Germinal center (tissue), 1 donor: ENCODE measurements around the gene CFAP97.
"Not testable (repeated sequence)": the region's sequence is repeated elsewhere in the genome, so short reads cannot be mapped to it uniquely, and the experiment has no call there.

Source experiments
- DNase-seq: peaks from one replicate; pipeline ENCODE4 v3.0.0; 2012; ENCODE audit warnings: mixed read lengths, low spot score

The CFAP97 gene

DNA sequence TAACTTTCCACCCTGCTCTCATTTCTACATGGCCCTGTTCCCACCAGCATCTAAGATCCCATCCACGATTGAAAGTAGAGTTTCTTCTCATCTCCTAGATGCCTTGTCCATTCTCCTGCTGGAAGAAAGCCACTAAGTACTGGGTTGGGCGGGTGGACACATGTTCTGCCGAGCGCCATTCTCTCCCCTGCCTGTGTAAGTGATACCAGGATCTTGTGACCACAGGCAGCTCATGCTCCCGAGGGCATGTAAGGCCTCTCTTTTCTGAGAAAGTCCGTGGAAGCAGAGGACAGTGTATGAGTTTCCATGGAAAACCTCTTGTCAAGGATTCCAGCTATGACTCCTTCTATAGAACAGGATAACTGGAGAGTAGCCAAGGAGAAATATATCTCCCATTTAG lies 64.1 kb downstream of the CFAP97 start:
- DNase-seq = no peak

DNA sequence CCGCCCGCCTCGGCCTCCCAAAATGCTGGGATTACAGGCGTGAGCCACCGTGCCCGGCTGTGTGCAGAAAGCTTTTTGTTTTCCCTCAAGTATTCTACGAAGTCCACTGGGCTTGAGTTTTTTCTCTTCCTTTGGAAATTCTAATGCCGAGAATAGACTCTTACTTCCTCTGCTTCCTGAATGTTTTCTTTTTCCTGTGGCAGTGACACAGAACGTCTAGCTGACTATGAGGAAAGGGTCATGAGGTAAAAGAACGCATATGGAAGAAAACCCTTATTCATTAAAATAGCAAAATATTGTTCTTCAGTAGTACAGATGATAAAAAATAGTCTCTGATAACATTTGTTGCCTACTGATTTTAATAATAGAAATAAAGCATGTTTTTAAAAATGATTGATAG lies 65.6 kb downstream of the CFAP97 start:
- no peak for DNase-seq

DNA sequence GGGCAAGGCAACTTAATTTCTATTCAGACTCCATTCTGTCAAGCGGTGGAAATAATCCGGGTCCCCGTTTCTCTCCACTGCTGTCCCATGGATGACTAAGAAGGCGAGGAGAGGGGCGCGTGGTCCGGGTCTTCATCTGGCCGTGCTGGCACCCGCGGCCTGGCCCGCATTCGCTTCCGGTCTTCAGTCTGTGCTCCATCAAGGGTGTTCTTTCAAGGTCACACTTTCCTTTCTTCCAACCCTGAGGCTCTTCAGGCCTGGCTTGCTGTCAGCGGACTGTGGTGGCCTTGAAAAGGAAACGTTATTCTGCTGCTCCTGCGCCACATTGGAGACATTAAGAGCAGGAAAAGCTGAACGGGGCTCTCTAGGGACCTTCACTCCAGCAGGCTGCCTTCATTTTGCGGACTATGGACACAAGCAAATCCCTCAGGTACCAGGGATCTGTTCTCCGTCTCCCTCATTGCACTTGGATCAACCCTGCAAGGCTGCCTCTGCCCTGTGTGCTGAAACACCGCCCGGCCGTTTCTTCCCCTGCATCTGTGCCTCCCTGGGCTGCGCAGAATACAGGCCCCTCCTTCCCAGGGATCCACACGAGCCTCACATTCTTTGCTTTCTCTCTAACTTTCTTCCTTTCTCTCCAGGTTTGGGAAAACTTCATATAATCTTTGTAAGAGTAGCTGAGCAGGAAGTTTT lies 66.4 kb downstream of the CFAP97 start:
- no peak for DNase-seq

DNA sequence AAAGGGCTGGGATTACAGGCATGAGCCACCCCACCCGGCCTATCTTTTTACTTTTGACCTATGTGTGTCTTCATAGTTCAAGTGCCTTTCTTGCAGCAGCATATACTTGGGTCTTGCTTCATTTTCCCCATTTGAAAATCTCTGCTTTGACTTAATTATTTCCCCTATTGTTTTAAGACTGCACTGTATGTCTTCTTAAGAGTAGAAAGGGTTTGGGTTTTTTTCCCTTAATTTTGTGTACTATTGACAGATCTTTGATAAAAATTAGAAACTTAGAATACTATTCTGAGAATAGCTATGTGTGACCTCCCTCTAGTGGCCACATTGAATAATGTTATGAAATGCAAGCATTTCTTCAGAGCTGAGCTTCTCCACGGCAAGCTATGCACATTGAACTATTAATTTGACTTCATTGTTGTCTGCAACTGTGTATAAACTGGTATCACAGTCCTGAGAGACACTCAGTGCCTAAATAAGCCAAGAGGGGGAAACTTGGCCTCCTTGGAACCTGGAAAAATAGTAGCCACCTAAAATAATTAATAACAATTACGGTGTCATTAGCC lies 69.4 kb downstream of the CFAP97 start:
- peak; percentile 59 for DNase-seq

DNA sequence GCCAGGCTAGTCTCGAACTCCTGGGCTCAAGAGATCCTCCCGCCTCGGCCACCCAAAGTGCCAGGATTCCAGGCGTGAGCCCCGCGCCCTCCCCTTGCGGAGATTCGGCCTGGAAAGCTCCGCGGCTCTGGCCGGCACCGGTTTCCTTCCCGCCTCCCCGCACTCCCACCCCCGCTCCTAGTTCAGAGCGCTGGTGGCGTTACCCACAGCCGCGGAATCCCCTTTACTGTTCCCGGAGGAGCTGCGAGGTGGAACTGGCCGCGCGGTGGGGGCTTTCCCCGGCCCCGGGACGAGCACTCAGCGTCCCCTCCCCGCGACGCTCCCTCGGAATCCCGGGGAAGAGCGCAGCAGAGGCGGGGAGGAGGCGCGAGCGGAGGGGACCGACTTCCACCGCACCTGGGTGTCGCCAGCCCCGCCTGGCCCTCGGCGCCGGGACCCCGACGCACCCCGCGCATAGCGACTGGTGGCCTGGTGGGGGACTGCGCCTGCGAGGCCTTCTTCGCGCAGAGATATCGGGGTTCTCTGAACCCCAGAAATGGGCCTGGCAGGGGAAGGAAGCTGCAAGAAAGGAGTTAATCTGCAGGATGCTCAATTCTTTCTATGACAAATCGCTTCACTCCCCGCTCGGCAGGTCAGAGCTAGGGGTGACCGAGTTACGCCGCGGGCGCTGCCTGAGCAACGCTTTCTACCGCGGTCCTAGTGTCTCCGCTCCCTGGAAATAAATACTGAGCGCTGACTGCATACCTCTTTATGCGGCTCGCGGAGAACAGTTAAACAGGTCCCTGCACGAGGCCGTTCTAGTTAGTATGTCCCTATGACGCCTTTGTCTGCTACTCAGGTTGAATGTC lies 75.3 kb downstream of the CFAP97 start:
- DNase-seq = peak; percentile 62

DNA sequence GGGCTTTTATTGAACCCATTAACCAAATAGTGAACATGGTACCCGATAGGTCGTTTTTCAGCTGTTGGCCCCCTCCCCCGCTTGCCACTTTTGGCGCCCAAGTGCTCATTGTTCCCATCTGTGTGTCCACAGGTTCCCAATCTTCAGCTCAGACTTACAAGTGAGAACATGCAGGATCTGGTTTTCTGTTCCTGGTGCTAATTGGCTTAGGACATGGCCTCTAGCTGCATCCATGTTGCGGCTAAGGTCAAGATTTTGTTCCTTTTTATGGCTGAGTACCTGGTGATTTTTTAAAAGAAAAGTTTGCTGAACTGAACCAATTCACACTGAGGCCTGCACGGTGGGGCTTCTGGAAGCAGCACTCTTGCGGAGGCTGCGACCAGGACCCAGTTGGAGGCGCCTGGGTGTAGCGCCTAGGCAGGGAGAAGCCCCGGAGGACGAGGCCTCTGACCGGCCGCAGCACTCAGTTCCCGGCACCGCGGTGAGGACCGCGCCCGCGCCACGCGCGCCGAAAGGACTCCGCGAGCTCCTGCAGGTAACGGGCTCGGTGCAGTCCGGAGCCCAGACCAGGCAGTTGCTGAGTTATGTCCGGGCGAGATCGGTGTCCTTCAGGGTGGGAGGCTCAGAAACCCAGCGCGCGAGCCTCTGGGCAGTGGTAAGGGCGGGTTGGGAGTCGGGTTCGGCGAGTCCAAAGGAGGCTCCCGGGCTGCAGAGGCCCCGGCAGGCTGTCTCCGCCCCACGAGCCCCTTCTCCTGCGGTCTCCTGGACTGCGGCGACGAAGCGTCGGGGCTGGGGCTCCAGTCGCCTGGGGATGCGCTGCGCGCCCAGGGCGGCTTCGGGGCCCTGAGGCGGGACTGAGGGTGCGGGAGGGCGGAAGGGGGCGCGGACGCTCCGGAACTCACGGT lies 76.5 kb downstream of the CFAP97 start:
- peak; percentile 24 for DNase-seq

DNA sequence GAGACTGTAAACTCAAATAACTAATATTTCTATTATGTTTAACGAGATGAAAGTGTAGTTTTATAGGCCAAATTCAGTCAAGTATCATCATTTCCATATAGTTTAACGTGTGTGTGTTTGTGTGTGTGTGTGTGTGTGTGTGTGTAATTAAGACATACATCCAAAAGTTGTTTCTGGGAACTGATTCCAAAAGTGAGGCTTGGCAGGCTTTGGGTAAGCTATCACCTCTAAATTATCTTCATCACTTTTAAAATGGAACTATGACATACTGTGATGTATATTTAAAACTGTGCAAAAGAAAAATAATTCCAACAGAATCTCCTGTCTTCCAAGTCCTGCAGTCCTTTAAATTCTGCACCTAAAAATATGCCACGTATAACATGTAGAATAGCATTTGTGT lies 79.8 kb downstream of the CFAP97 start:
- no peak for DNase-seq

DNA sequence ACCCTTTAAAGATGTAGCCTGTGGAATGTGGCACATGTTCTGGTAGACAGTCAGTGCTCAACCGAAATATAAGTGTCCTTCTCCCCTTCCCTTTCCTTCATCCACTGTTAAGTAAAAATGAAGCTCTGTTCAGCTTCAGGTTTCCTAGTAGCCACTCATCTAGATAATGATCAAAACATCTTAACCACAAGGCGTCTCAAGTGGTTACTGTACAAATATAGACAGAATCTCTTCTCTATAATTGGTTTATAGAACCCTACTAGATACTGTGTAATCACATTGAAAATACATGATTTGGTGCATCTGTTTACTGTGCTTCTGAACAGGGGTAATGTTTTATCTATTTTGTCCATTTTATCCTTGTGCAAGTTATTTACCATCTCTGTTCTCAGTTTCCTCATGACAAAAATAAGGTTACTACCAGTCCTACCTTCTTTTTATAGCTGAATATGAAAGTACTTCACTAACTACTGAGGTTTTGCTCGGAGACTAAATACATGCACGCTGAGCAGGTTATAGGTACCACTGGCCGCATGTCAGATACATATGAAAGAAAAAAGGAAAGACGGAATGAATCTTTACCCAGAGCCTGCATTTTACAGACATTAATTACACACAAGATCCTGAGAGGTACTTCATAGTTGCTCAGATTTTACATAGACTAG lies 81.0 kb downstream of the CFAP97 start:
- DNase-seq = no peak

DNA sequence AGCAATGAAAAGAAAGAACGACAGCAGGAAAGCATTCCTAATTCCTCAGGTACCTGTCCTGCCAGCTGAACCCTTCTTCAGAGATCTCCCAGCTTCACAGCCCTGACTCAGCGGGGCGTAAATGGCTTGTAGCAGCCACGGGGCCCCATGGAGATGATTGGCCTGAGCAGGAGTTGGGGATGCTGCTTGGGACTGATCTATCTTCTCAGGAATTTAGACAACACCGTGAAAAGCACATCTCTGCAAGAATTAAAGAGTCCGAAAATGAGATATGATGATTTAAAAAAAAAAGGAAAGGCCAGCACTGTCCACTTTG lies 83.2 kb downstream of the CFAP97 start:
- DNase-seq = no peak

DNA sequence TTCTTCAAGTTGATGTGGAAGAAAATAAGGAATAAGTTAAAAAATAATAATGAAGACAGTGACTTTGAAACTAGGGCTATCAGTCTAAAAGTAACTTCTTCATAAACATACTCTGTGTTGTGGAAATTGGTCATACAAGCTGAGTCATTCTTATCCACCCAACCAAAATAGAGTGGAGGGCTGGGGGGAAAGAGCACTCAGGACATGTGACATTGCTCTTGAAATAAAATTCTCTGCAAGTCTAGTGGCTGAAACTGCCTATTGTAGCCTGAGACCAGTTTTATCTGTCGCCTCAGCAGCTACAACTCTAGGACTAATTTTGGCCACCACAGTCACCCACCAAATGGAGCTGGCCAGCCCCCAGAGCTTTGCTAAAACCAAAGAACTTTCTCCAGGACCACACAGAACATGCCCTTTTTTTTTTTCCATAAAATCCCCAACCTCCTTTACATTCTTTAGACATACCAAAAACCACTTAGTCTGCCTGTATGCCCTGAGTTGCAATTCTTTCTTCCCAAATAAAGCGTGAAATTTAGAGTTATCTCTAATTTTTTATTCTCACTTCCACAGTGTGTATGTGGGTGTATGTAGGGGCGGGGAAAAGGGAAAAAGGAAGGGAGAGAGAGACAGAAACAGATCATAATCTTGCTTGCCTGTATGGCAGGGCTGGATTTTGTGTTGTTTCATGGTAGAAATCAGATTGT lies 83.7 kb downstream of the CFAP97 start:
- no peak for DNase-seq

DNA sequence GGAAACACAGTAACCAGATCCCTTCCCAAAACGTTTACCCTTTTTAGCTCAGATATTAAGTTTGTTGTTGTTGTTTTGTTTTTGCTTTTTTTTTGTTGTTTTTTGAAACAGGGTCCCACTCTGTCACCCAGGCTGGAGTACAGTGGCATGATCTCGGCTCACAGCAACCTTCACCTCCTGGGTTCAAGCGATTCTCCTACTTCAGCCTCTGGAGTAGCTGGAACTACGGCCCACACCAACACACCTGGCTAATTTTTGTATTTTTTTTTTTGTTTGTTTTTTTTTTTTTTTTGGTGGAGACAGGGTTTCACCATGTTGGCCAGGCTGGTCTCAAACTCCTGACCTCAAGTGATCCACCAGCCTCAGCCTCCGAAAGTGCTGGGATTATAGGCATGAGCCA lies 84.3 kb downstream of the CFAP97 start:
- DNase-seq = not testable (repeated sequence)

DNA sequence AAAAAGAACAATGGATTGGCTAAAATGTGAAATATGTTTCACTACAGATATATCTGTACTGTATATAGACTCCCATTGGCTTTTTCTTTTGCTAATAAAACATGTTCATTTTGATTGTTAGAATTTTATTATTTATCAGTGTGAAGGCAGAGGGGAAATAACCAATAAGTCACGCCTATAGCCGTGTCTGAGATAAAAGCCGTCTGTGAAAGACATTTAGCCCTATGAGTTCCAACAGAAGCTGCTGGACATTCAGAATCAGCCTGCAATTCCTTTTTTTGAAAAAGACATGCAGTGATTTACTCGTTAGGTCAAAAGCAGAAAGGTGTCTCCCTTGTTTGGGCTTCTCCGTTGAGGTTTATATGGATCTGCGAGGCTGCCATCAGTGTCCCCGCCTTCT lies 84.9 kb downstream of the CFAP97 start:
- no peak for DNase-seq

DNA sequence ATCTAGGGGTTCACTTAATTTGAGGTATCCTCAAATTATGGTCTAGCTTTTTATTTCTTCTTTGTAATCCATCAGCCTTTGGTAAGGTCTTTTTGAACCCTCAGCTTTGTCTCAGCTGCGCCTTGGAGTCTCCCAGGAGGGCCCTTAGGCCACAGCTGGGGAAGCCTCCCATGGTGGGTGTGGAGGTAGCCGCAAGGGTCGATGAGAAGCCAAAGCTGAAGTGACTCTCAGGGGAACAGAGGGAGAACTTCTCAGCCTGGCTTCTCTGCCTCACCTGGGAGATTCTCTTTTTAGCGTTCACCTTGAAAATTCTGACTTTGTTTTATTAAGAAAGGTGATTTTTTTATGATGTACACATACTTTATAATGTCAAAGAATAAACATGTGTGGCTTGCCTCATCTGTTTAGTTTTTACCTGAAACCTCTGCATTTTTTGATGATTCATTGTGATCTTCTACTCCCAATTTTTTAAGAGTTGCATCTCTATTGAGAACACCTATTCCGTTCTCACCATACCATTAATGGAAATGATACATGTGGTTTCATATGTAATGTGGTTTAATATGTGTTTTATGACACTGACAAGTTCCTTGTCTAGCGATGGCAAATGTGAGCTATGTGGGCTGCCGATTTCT lies 86.4 kb downstream of the CFAP97 start:
- no peak for DNase-seq

DNA sequence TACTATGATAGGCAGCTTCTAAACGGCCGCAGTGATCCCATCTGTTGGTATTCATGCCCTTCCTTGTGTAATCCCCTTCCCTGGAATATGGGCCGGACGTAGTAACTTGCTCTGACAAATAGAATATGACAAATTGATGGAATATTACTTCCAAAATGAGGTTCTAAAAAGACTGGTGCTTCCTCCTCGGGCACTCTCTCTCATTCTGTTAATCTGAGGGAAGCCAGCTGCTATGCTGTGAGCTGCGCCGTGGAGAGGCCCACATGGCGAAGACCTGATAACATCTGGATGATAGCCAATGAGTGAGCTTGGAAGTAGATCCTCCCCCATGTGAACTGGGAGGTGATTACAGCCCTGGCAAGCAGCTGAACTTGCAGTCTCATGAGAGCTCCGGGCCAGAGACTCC lies 88.0 kb downstream of the CFAP97 start:
- DNase-seq = no peak

DNA sequence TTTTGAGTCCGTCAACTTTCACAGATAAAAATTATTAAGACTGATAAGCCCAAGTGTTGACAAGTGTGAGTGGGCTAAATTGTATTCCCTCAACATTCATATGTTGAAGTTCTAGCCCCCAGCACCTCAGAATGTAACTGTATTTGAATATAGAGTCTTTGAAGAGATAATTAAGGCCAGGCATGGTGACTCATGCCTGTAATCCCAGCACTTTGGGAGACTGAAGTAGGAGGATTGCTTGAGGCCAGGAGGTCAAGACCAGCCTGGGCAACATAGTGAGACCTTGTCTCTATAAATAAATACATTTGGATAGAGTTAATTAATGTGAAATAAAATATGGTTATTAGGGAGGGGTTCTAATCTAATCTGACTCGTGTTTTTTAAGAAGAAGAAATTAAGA lies 90.5 kb downstream of the CFAP97 start:
- DNase-seq = no peak

DNA sequence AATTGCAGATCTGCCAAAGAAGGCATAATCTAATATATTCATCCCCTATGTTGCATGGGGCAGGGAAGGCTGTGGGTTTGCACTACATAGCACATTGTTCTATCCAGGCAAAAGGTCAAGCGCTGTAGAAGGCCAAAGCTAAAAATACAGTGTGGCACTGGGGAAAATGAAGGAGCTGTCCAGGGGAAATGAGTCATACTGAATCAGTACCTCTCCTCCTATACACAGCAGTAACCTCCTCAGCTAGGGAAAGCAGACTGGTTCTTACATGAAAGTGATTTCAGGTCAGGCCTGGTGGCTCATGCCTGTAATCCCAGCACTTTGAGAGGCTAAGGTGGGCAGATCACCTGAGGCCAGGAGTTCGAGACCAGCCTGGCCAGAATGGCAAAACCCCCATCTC lies 91.7 kb downstream of the CFAP97 start:
- no peak for DNase-seq

DNA sequence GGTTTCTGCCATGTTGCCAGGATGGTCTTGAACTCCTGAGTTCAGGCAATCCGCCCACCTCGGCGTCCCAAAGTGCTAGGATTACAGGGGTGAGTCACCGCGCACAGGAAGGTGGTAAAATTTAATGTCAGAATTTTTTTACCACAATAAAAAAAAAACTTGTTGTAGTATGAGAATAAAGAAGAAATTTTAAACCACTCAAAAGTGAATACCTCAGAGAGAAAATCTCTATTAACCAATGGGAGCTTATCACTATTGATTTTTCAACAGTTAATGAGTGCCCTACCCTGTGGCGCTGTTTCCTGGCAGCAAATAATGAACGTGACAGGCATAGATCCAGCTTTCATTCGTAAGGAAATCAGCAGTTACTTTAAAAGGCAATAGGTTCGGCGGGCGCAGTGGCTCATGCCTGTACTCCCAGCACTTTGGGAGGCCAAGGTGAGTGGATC lies 93.4 kb downstream of the CFAP97 start:
- DNase-seq = no peak

DNA sequence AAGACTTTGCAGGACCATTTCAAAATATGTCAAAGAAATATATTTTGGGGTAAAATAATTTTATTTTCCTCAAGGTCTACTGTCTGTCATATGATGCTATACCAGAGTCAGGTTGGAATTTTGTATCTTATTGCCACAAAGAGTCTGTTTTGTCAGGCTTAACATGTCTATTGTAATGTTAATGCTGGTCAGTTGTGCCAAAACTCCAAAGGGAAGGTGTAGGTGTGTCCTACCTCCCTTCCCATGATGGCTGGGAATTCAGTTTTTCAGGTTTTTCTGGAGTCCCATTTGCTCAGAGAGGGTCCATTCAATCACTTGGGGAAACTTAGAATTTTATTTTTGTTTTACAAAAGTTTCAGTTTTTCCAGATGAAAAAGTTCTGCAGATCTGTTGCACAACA lies 94.1 kb downstream of the CFAP97 start:
- DNase-seq = no peak
